ENCODE data around the gene OR51M1.
"Not testable (repeated sequence)": the region's sequence is repeated elsewhere in the genome, so short reads cannot be mapped to it uniquely, and the experiment has no call there.

The OR51M1 gene

DNA sequence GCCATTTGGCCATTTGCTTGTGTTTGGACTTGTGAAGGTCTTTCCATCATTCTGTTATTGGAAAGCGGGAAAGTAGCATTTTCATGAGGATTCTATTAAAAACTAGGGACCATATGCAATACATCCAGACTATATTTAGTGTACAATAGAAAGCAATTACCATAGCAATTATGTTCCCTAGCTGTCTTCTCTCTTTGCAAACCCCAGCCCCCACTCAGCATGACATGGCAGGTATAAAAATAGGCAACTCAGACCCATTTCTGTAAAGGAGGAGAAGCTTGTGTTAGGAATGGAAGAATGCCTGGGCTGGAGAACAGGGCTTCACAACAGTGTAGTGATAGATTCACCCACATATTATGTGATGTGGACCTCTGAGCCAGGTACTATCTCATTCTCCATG, 19.9 kb upstream of the OR51M1 start:
- H3K36me3 ChIP-seq: no peaks in the 10 kb centered on the region
- no peaks in the 10 kb centered on the region for H3K9me3 ChIP-seq
- TF ChIP-seq, protein P1, sequence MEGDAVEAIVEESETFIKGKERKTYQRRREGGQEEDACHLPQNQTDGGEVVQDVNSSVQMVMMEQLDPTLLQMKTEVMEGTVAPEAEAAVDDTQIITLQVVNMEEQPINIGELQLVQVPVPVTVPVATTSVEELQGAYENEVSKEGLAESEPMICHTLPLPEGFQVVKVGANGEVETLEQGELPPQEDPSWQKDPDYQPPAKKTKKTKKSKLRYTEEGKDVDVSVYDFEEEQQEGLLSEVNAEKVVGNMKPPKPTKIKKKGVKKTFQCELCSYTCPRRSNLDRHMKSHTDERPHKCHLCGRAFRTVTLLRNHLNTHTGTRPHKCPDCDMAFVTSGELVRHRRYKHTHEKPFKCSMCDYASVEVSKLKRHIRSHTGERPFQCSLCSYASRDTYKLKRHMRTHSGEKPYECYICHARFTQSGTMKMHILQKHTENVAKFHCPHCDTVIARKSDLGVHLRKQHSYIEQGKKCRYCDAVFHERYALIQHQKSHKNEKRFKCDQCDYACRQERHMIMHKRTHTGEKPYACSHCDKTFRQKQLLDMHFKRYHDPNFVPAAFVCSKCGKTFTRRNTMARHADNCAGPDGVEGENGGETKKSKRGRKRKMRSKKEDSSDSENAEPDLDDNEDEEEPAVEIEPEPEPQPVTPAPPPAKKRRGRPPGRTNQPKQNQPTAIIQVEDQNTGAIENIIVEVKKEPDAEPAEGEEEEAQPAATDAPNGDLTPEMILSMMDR (IDR thresholded peaks at IDR 0.05; ENCODE audit: low read depth, low read length): no peak
- DNase-seq: no peak
- H3K27me3 ChIP-seq: no peaks in the 10 kb centered on the region
- no peak overlapping the region for H3K4me3 ChIP-seq (ENCODE audit: low read depth, low read length)
- no peaks in the 10 kb centered on the region for H3K4me1 ChIP-seq

DNA sequence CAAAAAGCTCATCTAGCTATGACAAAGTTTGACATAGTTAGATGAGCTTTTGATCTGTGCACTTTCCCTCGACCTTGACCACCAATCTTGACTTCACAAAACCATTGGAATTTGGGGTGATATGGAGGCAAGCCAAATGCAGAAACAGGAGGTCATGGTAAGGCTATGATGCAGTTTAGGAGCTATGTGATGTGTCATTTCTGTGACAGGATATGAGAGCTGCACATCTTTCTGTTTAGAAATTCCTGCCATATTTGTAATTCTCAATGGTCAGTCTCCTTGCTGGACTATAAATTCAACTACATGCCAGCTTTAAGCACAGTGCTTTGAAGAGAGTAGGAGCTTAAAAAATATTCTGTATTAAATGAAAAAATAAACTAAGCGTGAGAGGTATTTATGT, 19.4 kb upstream of the OR51M1 start:
- Histone ChIP-seq H3K27me3 (no peaks in the 10 kb centered on the region), H3K4me3 (ENCODE audit: low read depth, low read length) (no peak overlapping the region), H3K36me3 (no peaks in the 10 kb centered on the region), H3K4me1 (no peaks in the 10 kb centered on the region), H3K9me3 (no peaks in the 10 kb centered on the region)
- no peak for DNase-seq
- TF ChIP-seq, protein P1 (IDR thresholded peaks at IDR 0.05; ENCODE audit: low read depth, low read length): no peak

DNA sequence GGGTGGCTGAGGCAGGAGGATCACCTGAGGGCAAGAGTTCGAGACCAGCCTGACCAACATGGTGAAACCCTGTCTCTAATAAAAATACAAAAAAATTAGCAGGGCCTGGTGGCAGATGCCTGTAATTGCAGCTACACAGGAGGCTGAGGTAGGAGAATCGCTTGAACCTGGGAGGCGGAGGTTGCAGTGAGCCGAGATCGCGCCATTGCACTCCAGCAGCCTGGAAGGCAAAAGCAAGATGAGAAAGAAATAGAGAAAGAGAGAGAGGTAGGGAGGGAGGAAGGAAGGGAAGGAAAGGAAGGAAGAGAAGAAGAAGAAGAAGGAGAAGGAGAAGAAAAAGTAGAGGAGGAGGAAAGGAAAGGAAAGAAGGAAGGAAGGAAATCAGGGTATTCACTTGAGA, 17.2 kb upstream of the OR51M1 start:
- not testable (repeated sequence) for H3K36me3 ChIP-seq

DNA sequence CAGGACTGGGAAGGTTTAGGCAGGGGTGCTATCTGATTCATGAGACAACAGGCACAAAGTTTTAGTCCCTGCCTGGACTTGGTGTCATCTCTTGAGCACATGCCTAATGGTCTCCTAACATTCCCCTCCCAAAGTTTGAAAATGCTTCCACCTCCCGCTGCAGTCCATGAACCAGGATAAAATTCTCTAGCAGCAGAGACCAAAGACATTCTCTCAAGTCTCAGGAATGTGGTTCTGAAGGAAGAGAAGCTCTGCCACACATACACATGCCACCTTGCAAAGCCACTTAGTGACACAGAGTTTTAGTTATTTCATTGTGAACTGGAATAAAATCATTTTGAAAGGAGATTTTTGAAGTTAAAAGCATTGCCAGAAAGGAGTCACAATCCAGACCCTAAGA, 16.8 kb upstream of the OR51M1 start:
- no peaks in the 10 kb centered on the region for H3K9me3 ChIP-seq
- no peaks in the 10 kb centered on the region for H3K27me3 ChIP-seq
- H3K4me3 ChIP-seq (ENCODE audit: low read depth, low read length): no peak overlapping the region
- no peaks in the 10 kb centered on the region for H3K4me1 ChIP-seq
- H3K36me3 ChIP-seq: no peaks in the 10 kb centered on the region
- DNase-seq: no peak
- TF ChIP-seq, protein P1 (IDR thresholded peaks at IDR 0.05; ENCODE audit: low read depth, low read length): no peak

More for the DNA sequence above, 17.2 kb upstream of the OR51M1 start:
- DNase-seq; H3K4me3 ChIP-seq (ENCODE audit: low read depth, low read length); H3K27me3 ChIP-seq; H3K4me1 ChIP-seq; H3K9me3 ChIP-seq: not testable (repeated sequence)

DNA sequence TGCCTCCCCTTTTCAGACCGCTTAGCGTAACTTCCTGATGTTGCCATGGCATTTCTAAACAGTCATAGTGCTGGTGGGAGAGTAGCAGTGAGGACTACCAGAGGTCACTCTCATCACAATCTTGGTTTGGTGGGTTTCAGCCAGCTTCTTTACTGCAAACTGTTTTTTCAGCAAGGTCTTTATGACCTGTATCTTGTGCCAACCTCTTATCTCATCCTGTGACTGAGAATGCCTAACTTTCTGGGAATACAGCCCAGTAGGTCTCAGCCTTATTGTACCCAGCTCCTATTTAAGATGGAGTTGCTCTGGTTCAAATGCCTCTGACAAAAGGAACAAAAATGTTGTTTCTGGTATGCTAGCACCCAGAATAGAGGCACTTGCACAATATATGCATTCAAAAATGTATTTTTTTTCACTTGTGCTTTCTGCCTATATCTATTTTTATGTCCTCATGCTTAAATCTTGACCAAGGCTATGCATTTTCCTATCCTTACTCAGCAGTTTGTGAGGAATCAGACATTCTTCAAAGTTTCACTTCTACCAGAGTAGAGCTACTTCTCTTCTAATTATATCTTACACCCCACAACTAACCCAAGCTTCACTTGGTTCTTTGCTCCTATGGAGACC, 16.1 kb upstream of the OR51M1 start:
- no peaks in the 10 kb centered on the region for H3K36me3 ChIP-seq
- no peaks in the 10 kb centered on the region for H3K27me3 ChIP-seq
- H3K4me1 ChIP-seq: no peaks in the 10 kb centered on the region
- no peaks in the 10 kb centered on the region for H3K9me3 ChIP-seq
- H3K4me3 ChIP-seq (ENCODE audit: low read depth, low read length): no peak overlapping the region
- TF ChIP-seq, protein P1 (IDR thresholded peaks at IDR 0.05; ENCODE audit: low read depth, low read length): no peak
- DNase-seq: no peak

DNA sequence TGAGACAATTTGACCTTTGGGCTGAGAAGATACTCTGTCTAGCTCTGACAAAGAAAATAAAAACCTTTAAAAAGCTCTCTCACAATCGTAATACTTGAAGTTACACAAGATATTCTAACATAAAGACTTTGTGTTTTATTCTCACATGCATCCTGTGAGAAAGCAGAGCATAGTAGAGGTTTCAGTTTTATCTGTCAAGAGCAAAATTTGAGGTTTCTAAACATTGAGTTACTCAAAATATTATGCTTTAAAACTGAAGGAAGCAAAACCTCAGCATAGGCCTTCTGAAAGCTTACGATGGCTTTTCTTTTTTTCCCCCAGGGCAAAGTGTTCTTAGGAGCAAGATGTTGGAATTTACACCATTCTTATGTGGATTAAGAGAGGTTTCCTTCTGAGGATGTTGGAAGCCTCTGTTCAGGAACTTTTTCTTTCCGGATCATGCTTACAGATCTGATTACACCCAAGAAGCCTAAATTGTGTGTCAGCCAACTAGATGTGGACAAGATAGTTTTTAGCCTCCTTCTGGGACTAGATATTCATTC, 15.0 kb upstream of the OR51M1 start:
- no peaks in the 10 kb centered on the region for H3K36me3 ChIP-seq
- TF ChIP-seq, protein P1 (IDR thresholded peaks at IDR 0.05; ENCODE audit: low read depth, low read length): no peak
- H3K27me3 ChIP-seq: no peaks in the 10 kb centered on the region
- no peaks in the 10 kb centered on the region for H3K4me1 ChIP-seq
- no peak for DNase-seq
- H3K9me3 ChIP-seq: no peaks in the 10 kb centered on the region
- H3K4me3 ChIP-seq (ENCODE audit: low read depth, low read length): no peak overlapping the region

All from BE2C (cell line).